ENCODE data around the gene RCBTB2. TPM values are rescaled to one million over a fixed set of nuclear protein-coding genes. Genes with fewer than 3 reads are reported as not detected.

RCBTB2 gene
- total RNA-seq, 1 donor from 2014 or later, result 25.2 TPM

DNA sequence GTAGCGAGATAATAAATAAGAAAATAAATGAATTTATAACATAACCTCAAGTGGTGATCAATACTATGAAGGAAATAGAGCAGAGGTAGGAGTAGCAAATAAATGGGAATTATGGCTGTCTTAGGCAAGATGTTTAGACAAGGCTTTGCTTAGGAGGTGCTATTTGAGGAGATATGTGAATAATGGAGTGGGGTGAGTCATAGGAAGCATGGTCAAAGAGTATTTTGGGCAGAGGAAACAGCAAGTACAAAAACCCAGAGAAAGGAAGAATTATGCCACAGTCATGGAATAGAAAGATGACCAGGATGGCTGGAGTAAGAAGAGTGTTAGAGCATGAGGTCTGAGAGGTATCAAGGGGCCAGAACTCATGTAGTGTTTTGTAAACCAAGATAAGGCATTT is 86.4 kb downstream of the RCBTB2 start:
- TF ChIP-seq, protein P1, sequence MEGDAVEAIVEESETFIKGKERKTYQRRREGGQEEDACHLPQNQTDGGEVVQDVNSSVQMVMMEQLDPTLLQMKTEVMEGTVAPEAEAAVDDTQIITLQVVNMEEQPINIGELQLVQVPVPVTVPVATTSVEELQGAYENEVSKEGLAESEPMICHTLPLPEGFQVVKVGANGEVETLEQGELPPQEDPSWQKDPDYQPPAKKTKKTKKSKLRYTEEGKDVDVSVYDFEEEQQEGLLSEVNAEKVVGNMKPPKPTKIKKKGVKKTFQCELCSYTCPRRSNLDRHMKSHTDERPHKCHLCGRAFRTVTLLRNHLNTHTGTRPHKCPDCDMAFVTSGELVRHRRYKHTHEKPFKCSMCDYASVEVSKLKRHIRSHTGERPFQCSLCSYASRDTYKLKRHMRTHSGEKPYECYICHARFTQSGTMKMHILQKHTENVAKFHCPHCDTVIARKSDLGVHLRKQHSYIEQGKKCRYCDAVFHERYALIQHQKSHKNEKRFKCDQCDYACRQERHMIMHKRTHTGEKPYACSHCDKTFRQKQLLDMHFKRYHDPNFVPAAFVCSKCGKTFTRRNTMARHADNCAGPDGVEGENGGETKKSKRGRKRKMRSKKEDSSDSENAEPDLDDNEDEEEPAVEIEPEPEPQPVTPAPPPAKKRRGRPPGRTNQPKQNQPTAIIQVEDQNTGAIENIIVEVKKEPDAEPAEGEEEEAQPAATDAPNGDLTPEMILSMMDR (conservative IDR thresholded peaks at IDR 0.05), result no peak
- Mint-ChIP-seq H3K4me1 (no peaks in the 10 kb centered on the region), H3K27ac (ENCODE audit: unreplicated experiment) (no peak overlapping the region), H3K9me3 (peaks cover 6% of the 10 kb centered on the region), H3K36me3 (ENCODE audit: low read depth) (peaks cover 13% of the 10 kb centered on the region), H3K27me3 (ENCODE audit: low read depth) (no peaks in the 10 kb centered on the region), H3K4me3 (no peak overlapping the region)
- no peak for DNase-seq (ENCODE audit: low read depth, low spot score)

DNA sequence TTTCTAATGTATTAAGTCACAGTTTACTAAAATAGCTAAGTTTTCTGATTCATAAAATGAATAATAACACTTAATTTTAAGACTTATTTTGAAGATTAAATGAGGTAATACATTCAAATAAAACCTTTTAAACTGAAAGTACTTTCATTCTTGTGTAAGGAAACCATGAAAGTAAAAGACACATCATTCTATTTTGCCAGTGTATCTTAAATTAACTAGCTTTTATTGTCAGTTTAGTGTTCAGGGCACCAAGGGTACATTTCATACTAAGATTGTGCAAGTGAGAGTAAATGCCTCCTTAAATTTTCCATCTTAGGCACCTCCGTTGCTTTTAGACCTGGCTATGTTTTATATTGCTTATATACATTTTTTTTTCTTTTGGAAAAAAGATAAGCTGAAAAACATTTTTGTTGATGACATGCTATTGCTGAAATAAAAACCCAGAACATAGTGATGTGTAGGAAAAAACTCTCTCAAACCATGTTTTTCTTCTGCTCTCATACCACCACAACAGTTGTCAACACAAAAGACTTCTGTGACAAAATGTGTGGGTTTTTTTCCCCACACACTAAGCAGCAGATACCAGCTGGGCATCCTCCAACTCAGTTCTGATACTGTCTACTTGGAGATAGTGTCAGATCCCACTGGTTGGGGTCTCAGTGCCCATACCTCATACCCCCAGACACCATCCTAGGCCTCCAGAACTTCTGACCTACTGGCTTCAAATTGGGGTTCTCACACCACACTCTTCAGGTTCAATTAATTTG is 89.3 kb downstream of the RCBTB2 start:
- TF ChIP-seq, protein P1 (conservative IDR thresholded peaks at IDR 0.05), result no peak
- H3K9me3 Mint-ChIP-seq, result no peaks in the 10 kb centered on the region
- H3K36me3 Mint-ChIP-seq (ENCODE audit: low read depth), result no peaks in the 10 kb centered on the region
- no peak overlapping the region for H3K4me3 Mint-ChIP-seq
- H3K27me3 Mint-ChIP-seq (ENCODE audit: low read depth), result no peaks in the 10 kb centered on the region
- no peaks in the 10 kb centered on the region for H3K4me1 Mint-ChIP-seq
- H3K27ac Mint-ChIP-seq (ENCODE audit: unreplicated experiment), result no peak overlapping the region
- DNase-seq (ENCODE audit: low read depth, low spot score), result no peak

Other genes starting within 250 kb of the RCBTB2 start
- 45.9 and 48.0 TPM in 2 replicates for gene RB1, start 229.3 kb downstream of the RCBTB2 start, total RNA-seq
- gene LPAR6, start 120.0 kb downstream of the RCBTB2 start, total RNA-seq, result 22.3 and 23.8 TPM in 2 replicates
- not detected in 2 replicates for gene CYSLTR2, start 120.8 kb upstream of the RCBTB2 start, total RNA-seq